Smooth muscle cell of trachea (primary cell): Measurements from ENCODE around the gene NXPE4. TPM values are rescaled to one million over a fixed set of nuclear protein-coding genes. Genes with fewer than 3 reads are reported as not detected.

Source experiments
- total RNA-seq: library from RNA; depleted of rRNA; stranded (reverse); fragments of >200 nt; gene quantifications from 2 replicates; pipeline ENCODE4 v1.2.1, GENCODE V29; 2014

NXPE4 gene
- not detected in 2 replicates for total RNA-seq

GRCh38 chr11:114595571-114595970 lies at the start of gene NXPE4:
NXPE4 (minus strand) TSS chr11:114595786; CDS start chr11:114594759, 1,027 bp downstream.

GRCh38 chr11:114559425-114560310 lies 35.9 kb downstream of the NXPE4 start, which contains the start of gene NXPE1:
NXPE1 (minus strand) TSS chr11:114559881; CDS start chr11:114551201, 8,680 bp downstream.

Other genes with a start within 250 kb of the NXPE4 start
- gene C11orf71, start 195.3 kb downstream of the NXPE4 start, total RNA-seq, result 2.0 and 4.1 TPM in 2 replicates
- gene RBM7, start 195.1 kb downstream of the NXPE4 start, total RNA-seq, result 32.4 and 35.6 TPM in 2 replicates
- 176 and 215 TPM in 2 replicates for gene REXO2, start 156.3 kb downstream of the NXPE4 start, total RNA-seq
- not detected in 2 replicates for gene NXPE1, start 35.9 kb downstream of the NXPE4 start, total RNA-seq
- under 0.01 TPM in 1 of 2 replicates, not detected in the other for gene NXPE2, start 82.7 kb upstream of the NXPE4 start, total RNA-seq